Retinal pigment epithelial cell (primary cell): Measurements from ENCODE around the gene ILF3.
A peak's percentile ranks its signal among the peaks of the same experiment; 100 is the strongest.

ENCODE experiments used
- DNase-seq: peaks from one replicate; pipeline ENCODE4 v3.0.0-alpha.2; 2010; ENCODE audit warnings: low read depth
- H3K4me3 ChIP-seq: 2 replicates; pipeline ENCODE4 v1.5.1; 2011; ENCODE audit warnings: mild to moderate bottlenecking, low read length, control low read depth, moderate library complexity
- CTCF ChIP-seq: conservative IDR thresholded peaks from 2 replicates; pipeline ENCODE4 v1.5.1; 2011; ENCODE audit warnings: low read depth, low read length, control low read depth, inconsistent platforms

Gene ILF3

DNA sequence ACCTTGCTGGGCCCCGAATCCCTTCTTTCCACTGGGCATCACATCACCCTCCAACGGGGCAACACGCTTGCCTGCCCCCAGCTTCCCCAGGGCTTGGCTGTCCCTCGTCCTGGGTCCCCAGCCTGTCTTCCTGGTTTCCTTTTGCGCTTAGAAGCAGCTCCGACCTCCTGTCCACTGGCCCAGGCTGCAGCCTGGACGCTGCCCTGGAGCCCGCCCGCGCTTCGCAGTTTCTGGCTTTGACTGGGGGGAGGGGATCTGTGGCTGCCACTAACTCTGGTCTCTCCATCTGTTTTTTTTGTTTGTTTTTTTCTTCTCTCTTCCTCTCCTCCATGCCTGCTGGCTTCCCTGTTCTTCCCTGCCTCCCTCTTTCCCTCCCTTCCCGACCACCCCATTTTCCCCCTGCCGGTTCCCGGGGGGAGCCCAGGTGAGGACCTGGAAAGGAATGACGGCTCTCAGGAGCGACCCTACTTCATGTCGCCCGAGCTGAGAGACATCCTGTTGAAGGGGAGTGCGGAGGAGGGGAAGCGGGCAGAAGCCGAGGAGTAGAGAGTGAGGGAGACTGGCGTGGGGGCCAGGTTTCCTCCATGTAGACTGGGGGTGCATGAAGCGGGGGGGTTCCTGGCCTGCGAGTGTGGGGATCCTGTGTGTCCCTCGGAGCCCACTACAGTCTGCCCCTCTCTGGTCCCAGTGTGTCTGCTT is 11.5 kb upstream of the ILF3 start:
- H3K4me3 ChIP-seq: no peak overlapping the region
- TF ChIP-seq CTCF: no peak
- no peak for DNase-seq

GRCh38 chr19:10643172-10643967 is 10.8 kb upstream of the ILF3 start:
- H3K4me3 ChIP-seq: no peak overlapping the region
- no peak for TF ChIP-seq CTCF
- no peak for DNase-seq

DNA sequence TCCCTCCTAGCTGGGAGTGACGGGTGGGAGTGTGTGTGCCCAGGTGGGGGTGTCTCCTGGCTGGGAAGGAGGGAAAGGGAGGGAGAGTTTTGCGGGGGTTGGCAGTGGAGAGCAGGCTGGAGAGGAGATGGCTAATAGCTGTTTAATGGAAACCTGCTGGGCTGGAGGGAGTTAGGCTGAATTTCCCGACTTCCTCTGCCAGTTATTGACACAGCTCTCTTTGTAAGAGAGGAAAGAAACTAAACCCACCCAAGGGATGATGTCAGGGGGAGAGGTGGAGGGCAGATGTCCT is 10.2 kb upstream of the ILF3 start:
- no peak overlapping the region for H3K4me3 ChIP-seq
- no peak for DNase-seq
- no peak for TF ChIP-seq CTCF

DNA sequence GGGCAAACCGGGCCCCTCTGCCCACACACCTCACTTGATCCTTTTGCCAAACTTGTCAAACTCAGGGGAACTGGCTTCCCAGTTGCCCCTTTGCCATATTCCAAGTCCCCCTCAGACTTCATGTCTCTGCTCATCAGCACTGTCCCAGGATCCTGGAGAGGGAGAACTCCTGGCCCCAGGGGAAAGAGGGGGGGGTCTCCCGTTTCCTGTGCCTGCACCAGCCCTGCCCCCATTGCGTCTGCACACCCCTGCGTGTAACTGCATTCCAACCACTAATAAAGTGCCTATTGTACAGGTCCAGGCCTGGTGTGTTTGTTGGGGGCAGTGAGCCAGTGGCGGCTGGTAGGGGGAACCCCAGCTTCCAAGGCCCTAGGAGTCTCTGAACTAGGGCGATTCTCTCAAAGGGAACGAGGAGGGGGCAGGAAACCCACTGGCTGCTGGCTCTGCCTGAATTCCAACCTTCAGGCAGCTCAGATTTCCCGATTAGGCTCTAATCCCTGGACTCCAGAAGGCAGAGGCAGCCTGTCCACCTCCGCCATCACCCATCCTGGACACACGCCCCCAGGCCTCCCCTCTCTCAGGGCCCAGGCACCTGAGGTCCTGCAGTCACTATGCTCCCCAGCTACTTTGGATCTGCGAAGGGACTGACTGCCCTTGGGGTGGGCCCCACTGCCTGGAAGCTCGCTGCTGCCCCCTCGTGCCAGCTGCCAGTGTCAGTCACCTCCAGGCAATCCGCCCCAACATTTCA is 9.7 kb upstream of the ILF3 start:
- H3K4me3 ChIP-seq: no peak overlapping the region
- TF ChIP-seq CTCF: peak; percentile 88
- no peak for DNase-seq

GRCh38 chr19:10646456-10647159 is 7.5 kb upstream of the ILF3 start:
- TF ChIP-seq CTCF: no peak
- DNase-seq: no peak
- H3K4me3 ChIP-seq: no peak overlapping the region

DNA sequence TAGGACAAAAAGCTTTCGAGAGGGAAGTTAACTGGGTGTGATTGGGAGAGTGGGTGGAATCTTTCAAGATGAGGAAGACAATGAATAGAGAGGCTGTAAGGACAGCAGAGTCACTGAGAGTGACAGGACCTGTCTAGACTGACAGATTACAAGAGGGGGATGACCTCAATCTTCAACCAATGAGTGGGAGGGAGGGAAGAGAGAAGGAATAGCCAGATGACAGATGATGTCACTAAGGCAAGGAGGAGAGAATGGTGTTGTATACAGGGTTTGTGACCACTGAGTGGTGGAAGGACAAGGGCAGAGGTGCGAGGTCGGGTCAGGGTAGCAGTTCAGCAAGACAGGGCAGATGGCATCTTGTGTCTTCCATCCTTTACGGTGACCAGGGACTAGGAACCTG is 5.8 kb upstream of the ILF3 start:
- H3K4me3 ChIP-seq: no peak overlapping the region
- DNase-seq: no peak
- TF ChIP-seq CTCF: no peak
